HCT116 (cell line): ENCODE data around the gene ESCO1. TPM values are rescaled to one million over a fixed set of nuclear protein-coding genes. Genes with fewer than 3 reads are reported as not detected.

Experiments
- ATAC-seq: fragments of 200-7000 bp; cut with Tn5 transposase; 2 replicates; pipeline ENCODE4 v1.9.1; 2020; ENCODE audit warnings: mild to moderate bottlenecking, moderate library complexity
- BruUV-seq: library from RNA; stranded (reverse); fragments of 400-500 nt; replicated peaks from 2 replicates; lab custom pipeline; 2021; lab: Mats Ljungman, UMichigan
- CTCF ChIA-PET: fragments of 300-600 bp; sonication (Branson Sonifier 250); formaldehyde crosslinking; loops from one replicate; lab custom pipeline; 2021; ENCODE audit warnings: antibody characterized with exemption; lab: Charles Lee
- POLR2A ChIA-PET: fragments of 300-600, 350-600 bp; sonication (Branson Sonifier 250); formaldehyde crosslinking; loops from one replicate; lab custom pipeline; 2021; ENCODE audit warnings: antibody characterized with exemption; lab: Charles Lee
- RAD21 ChIA-PET, 2 experiments: fragments of 300-600 bp; sonication (Branson Sonifier 250); formaldehyde crosslinking; loops; one replicate each; lab custom pipeline; 2023; ENCODE audit warnings: low total read pairs in 2 of 2; ENCODE audit not compliant: uncharacterized antibody in 2 of 2, unreplicated experiment in 2 of 2, low non-redundant PET in 1 of 2; lab: Charles Lee
- DNase-seq: peaks from one replicate; pipeline ENCODE4 v3.0.0-alpha.2; 2010; ENCODE audit warnings: low read depth, low spot score
- H2AFZ ChIP-seq: fragments of 200-600 bp; shearing (Covaris generic), sonication (generic); 2 replicates; pipeline ENCODE4 v1.6.1; 2017; ENCODE audit warnings: low read depth, mixed run types, mixed read lengths, antibody characterized with exemption, low read length; ENCODE audit not compliant: poor library complexity, severe bottlenecking
- H3K27ac ChIP-seq: 2 replicates; pipeline ENCODE4 v1.5.1; 2012; ENCODE audit warnings: low read depth, low read length
- H3K27me3 ChIP-seq: fragments of 200-600 bp; sonication (generic); 2 replicates; pipeline ENCODE4 v1.6.1; 2016; ENCODE audit warnings: mixed run types, low read length, mixed read lengths; ENCODE audit not compliant: insufficient read depth
- H3K36me3 ChIP-seq, 2 experiments: fragments of 200-500 bp in 1 of 2; fragments of 200-600 bp in 1 of 2; sonication (Bioruptor generic) in 1 of 2; sonication (generic) in 1 of 2; 2 replicates each; pipeline versions ENCODE4 v1.5.1 to v1.6.1; 2014 to 2016; ENCODE audit warnings: low read length in 2 of 2, inconsistent platforms in 1 of 2, mixed read lengths in 1 of 2, mixed run types in 1 of 2; ENCODE audit not compliant: insufficient read depth in 2 of 2, control insufficient read depth in 1 of 2
- H3K4me1 ChIP-seq, 2 experiments: fragments of 200-600 bp in 1 of 2; sonication (generic) in 1 of 2; 2 replicates each; pipeline versions ENCODE4 v1.5.1 to v1.6.1; 2012 to 2017; ENCODE audit warnings: low read length in 2 of 2, inconsistent platforms in 1 of 2, mild to moderate bottlenecking in 1 of 2, mixed read lengths in 1 of 2, mixed run types in 1 of 2, moderate library complexity in 1 of 2; ENCODE audit not compliant: insufficient read depth in 2 of 2, control insufficient read depth in 1 of 2
- H3K4me2 ChIP-seq: fragments of 200-600 bp; sonication (generic); 2 replicates; pipeline ENCODE4 v1.6.1; 2017; ENCODE audit warnings: mixed run types, low read length, mixed read lengths
- H3K4me3 ChIP-seq, 2 experiments: fragments of 200-600 bp in 1 of 2; sonication (generic) in 1 of 2; replicated peaks in 1 of 2; 2 replicates each; pipeline ENCODE4 v1.5.1; 2011 to 2016; ENCODE audit warnings: low read length in 2 of 2, control low read depth in 1 of 2, low read depth in 1 of 2, mild to moderate bottlenecking in 1 of 2, mixed read lengths in 1 of 2, mixed run types in 1 of 2
- H3K79me2 ChIP-seq: fragments of 200-600 bp; sonication (generic); 2 replicates; pipeline ENCODE4 v1.6.1; 2017; ENCODE audit warnings: mild to moderate bottlenecking, mixed run types, low read length, moderate library complexity, mixed read lengths; ENCODE audit not compliant: insufficient read depth
- H3K9ac ChIP-seq: fragments of 200-600 bp; sonication (generic); 2 replicates; pipeline ENCODE4 v1.6.1; 2016; ENCODE audit warnings: low read length, mixed read lengths
- H3K9me2 ChIP-seq: fragments of 200-600 bp; sonication (generic), shearing (Covaris generic); 2 replicates; pipeline ENCODE4 v1.6.1; 2017; ENCODE audit warnings: mixed run types, mild to moderate bottlenecking, moderate library complexity; ENCODE audit not compliant: insufficient read depth
- H3K9me3 ChIP-seq, 2 experiments: fragments of 200-500 bp in 1 of 2; fragments of 200-600 bp in 1 of 2; sonication (Bioruptor generic) in 1 of 2; sonication (generic) in 1 of 2; 2 replicates each; pipeline ENCODE4 v1.6.1; 2014 to 2017; ENCODE audit warnings: low read length in 2 of 2, mixed read lengths in 2 of 2, inconsistent platforms in 1 of 2, low read depth in 1 of 2, mild to moderate bottlenecking in 1 of 2, mixed run types in 1 of 2, moderate library complexity in 1 of 2; ENCODE audit not compliant: control insufficient read depth in 1 of 2, insufficient read depth in 1 of 2
- H4K20me1 ChIP-seq: fragments of 200-600 bp; sonication (generic), shearing (Covaris generic); 2 replicates; pipeline ENCODE4 v1.6.1; 2017; ENCODE audit warnings: mixed run types, mild to moderate bottlenecking, moderate library complexity; ENCODE audit not compliant: insufficient read depth
- CBX3 ChIP-seq: IDR thresholded peaks from 2 replicates; pipeline ENCODE4 v1.6.1; 2012; ENCODE audit warnings: low read depth
- CEBPB ChIP-seq: IDR thresholded peaks from 2 replicates; pipeline ENCODE4 v1.6.1; 2012; ENCODE audit warnings: low read depth
- EGR1 ChIP-seq: IDR thresholded peaks from 2 replicates; pipeline ENCODE4 v1.6.1; 2012; ENCODE audit warnings: low read depth
- ELF1 ChIP-seq: IDR thresholded peaks from 2 replicates; pipeline ENCODE4 v1.6.1; 2012; ENCODE audit warnings: low read depth, borderline replicate concordance
- EZH2 ChIP-seq: fragments of 200-600 bp; sonication (generic); IDR thresholded peaks from 2 replicates; pipeline ENCODE4 v1.6.1; 2017; ENCODE audit warnings: antibody characterized with exemption, mixed run types
- EZH2phosphoT487 ChIP-seq: fragments of 200-600 bp; IDR thresholded peaks from 2 replicates; pipeline ENCODE4 v1.6.1; 2018; ENCODE audit warnings: antibody characterized with exemption, borderline replicate concordance
- ZFX ChIP-seq: fragments of 450-650 bp; IDR thresholded peaks from 2 replicates; pipeline ENCODE4 v1.6.1; 2017
- intact Hi-C: fragments of 100-400 bp; cut with micrococcal nuclease; formaldehyde crosslinking; loops from 2 replicates; pipeline ENCODE4 v1.10.0; 2022
- total RNA-seq: library from RNA; stranded (reverse); gene quantifications from one replicate; pipeline ENCODE4 v1.2.1, GENCODE V29; 2021; ENCODE audit not compliant: unreplicated experiment
- TF ChIP-seq, protein P1 (sequence below): IDR thresholded peaks from 2 replicates; pipeline ENCODE4 v1.6.1; 2012; ENCODE audit warnings: low read depth
- TF ChIP-seq, protein P2 (sequence below), 3 experiments: fragments of 200-600 bp in 1 of 3; sonication (generic) in 1 of 3; IDR thresholded peaks in 2 of 3; conservative IDR thresholded peaks in 1 of 3; 2 replicates each; pipeline ENCODE4 v1.5.1; 2012 to 2017; ENCODE audit warnings: low read depth in 2 of 3, low read length in 2 of 3, antibody characterized with exemption in 1 of 3, borderline replicate concordance in 1 of 3, control low read depth in 1 of 3, mild to moderate bottlenecking in 1 of 3, mixed read lengths in 1 of 3, mixed run types in 1 of 3, moderate library complexity in 1 of 3; ENCODE audit not compliant: insufficient read depth in 1 of 3

Gene ESCO1
- total RNA-seq, 1 experiment from 2014 or later, result 19.6 TPM

DNA sequence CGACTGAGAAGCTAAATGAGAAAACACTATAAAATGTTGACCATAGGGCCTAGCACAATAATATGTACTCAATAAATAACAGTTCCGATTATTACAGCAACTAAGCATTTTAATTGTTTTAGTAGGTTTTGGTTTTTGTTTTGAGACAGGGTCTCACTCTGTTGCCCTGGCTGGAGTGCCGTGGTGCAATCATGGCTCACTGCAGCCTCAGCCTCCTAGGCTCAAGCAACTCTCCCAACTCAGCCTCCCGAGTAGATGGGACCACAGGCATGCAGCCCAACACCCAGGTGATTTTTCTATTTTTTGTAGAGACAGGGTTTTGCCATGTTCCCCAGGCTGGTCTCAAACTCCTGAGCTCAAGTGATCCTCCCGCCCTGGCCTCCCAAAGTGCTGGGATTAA lies 54.1 kb downstream of the ESCO1 start:
- Histone ChIP-seq H2AFZ (no peak overlapping the region), H3K9me2 (no peaks in the 10 kb centered on the region), H3K79me2 (peaks cover 10% of the 10 kb centered on the region; the same call in 1 of the 2 replicates), H3K4me1 (no peaks in the 10 kb centered on the region), H3K27me3 (no peaks in the 10 kb centered on the region), H3K27ac (no peak overlapping the region), H3K4me3 (no peak overlapping the region), H3K9ac (no peak overlapping the region), H3K9me3 (no peaks in the 10 kb centered on the region), H3K36me3 (no peaks in the 10 kb centered on the region), H3K4me2 (no peak overlapping the region), H4K20me1 (0 out of 2 replicates have a peak, but pooled peaks cover 3% of the 10 kb centered on the region)
- intact Hi-C loops, result loop anchor here (5.0 kb wide), 1 partner anchor 41 kb away; no protein-coding TSS in a partner anchor
- RAD21 ChIA-PET, result no interaction called here
- BruUV-seq, result no TSS peak
- TF ChIP-seq EGR1, result no peak
- TF ChIP-seq, protein P1, sequence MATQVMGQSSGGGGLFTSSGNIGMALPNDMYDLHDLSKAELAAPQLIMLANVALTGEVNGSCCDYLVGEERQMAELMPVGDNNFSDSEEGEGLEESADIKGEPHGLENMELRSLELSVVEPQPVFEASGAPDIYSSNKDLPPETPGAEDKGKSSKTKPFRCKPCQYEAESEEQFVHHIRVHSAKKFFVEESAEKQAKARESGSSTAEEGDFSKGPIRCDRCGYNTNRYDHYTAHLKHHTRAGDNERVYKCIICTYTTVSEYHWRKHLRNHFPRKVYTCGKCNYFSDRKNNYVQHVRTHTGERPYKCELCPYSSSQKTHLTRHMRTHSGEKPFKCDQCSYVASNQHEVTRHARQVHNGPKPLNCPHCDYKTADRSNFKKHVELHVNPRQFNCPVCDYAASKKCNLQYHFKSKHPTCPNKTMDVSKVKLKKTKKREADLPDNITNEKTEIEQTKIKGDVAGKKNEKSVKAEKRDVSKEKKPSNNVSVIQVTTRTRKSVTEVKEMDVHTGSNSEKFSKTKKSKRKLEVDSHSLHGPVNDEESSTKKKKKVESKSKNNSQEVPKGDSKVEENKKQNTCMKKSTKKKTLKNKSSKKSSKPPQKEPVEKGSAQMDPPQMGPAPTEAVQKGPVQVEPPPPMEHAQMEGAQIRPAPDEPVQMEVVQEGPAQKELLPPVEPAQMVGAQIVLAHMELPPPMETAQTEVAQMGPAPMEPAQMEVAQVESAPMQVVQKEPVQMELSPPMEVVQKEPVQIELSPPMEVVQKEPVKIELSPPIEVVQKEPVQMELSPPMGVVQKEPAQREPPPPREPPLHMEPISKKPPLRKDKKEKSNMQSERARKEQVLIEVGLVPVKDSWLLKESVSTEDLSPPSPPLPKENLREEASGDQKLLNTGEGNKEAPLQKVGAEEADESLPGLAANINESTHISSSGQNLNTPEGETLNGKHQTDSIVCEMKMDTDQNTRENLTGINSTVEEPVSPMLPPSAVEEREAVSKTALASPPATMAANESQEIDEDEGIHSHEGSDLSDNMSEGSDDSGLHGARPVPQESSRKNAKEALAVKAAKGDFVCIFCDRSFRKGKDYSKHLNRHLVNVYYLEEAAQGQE, result no peak
- TF ChIP-seq EZH2, result no peak
- no peak for TF ChIP-seq EZH2phosphoT487
- no peak for TF ChIP-seq ELF1
- TF ChIP-seq, protein P2, sequence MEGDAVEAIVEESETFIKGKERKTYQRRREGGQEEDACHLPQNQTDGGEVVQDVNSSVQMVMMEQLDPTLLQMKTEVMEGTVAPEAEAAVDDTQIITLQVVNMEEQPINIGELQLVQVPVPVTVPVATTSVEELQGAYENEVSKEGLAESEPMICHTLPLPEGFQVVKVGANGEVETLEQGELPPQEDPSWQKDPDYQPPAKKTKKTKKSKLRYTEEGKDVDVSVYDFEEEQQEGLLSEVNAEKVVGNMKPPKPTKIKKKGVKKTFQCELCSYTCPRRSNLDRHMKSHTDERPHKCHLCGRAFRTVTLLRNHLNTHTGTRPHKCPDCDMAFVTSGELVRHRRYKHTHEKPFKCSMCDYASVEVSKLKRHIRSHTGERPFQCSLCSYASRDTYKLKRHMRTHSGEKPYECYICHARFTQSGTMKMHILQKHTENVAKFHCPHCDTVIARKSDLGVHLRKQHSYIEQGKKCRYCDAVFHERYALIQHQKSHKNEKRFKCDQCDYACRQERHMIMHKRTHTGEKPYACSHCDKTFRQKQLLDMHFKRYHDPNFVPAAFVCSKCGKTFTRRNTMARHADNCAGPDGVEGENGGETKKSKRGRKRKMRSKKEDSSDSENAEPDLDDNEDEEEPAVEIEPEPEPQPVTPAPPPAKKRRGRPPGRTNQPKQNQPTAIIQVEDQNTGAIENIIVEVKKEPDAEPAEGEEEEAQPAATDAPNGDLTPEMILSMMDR (IDR thresholded peaks at IDR 0.05 in 2 of 3, conservative IDR thresholded peaks at IDR 0.05 in 1 of 3; ENCODE audit: borderline replicate concordance in 1 of 3, insufficient read depth in 1 of 3, low read depth in 2 of 3, low read length in 2 of 3), result no peak
- TF ChIP-seq CEBPB, result no peak
- TF ChIP-seq CBX3, result no peak
- TF ChIP-seq ZFX, result no peak
- no peak for ATAC-seq
- no peak for DNase-seq
- CTCF ChIA-PET, result no interaction called here
- POLR2A ChIA-PET, result no interaction called here
